HCT116 (cell line): Measurements from ENCODE around the gene CATSPER4. TPM values are rescaled to one million over a fixed set of nuclear protein-coding genes. Genes with fewer than 3 reads are reported as not detected.

Experiments
- ATAC-seq: fragments of 200-7000 bp; cut with Tn5 transposase; 2 replicates; pipeline ENCODE4 v1.9.1; 2020; ENCODE audit warnings: mild to moderate bottlenecking, moderate library complexity
- BruUV-seq: library from RNA; stranded (reverse); fragments of 400-500 nt; replicated peaks from 2 replicates; lab custom pipeline; 2021; lab: Mats Ljungman, UMichigan
- CTCF ChIA-PET: fragments of 300-600 bp; sonication (Branson Sonifier 250); formaldehyde crosslinking; loops from one replicate; lab custom pipeline; 2021; ENCODE audit warnings: antibody characterized with exemption; lab: Charles Lee
- POLR2A ChIA-PET: fragments of 300-600, 350-600 bp; sonication (Branson Sonifier 250); formaldehyde crosslinking; loops from one replicate; lab custom pipeline; 2021; ENCODE audit warnings: antibody characterized with exemption; lab: Charles Lee
- RAD21 ChIA-PET, 2 experiments: fragments of 300-600 bp; sonication (Branson Sonifier 250); formaldehyde crosslinking; loops; one replicate each; lab custom pipeline; 2023; ENCODE audit warnings: low total read pairs in 2 of 2; ENCODE audit not compliant: uncharacterized antibody in 2 of 2, unreplicated experiment in 2 of 2, low non-redundant PET in 1 of 2; lab: Charles Lee
- DNase-seq: peaks from one replicate; pipeline ENCODE4 v3.0.0-alpha.2; 2010; ENCODE audit warnings: low read depth, low spot score
- H2AFZ ChIP-seq: fragments of 200-600 bp; shearing (Covaris generic), sonication (generic); 2 replicates; pipeline ENCODE4 v1.6.1; 2017; ENCODE audit warnings: low read depth, mixed run types, mixed read lengths, antibody characterized with exemption, low read length; ENCODE audit not compliant: poor library complexity, severe bottlenecking
- H3K27ac ChIP-seq: 2 replicates; pipeline ENCODE4 v1.5.1; 2012; ENCODE audit warnings: low read depth, low read length
- H3K27me3 ChIP-seq: fragments of 200-600 bp; sonication (generic); 2 replicates; pipeline ENCODE4 v1.6.1; 2016; ENCODE audit warnings: mixed run types, low read length, mixed read lengths; ENCODE audit not compliant: insufficient read depth
- H3K36me3 ChIP-seq, 2 experiments: fragments of 200-500 bp in 1 of 2; fragments of 200-600 bp in 1 of 2; sonication (Bioruptor generic) in 1 of 2; sonication (generic) in 1 of 2; 2 replicates each; pipeline versions ENCODE4 v1.5.1 to v1.6.1; 2014 to 2016; ENCODE audit warnings: low read length in 2 of 2, inconsistent platforms in 1 of 2, mixed read lengths in 1 of 2, mixed run types in 1 of 2; ENCODE audit not compliant: insufficient read depth in 2 of 2, control insufficient read depth in 1 of 2
- H3K4me1 ChIP-seq, 2 experiments: fragments of 200-600 bp in 1 of 2; sonication (generic) in 1 of 2; 2 replicates each; pipeline versions ENCODE4 v1.5.1 to v1.6.1; 2012 to 2017; ENCODE audit warnings: low read length in 2 of 2, inconsistent platforms in 1 of 2, mild to moderate bottlenecking in 1 of 2, mixed read lengths in 1 of 2, mixed run types in 1 of 2, moderate library complexity in 1 of 2; ENCODE audit not compliant: insufficient read depth in 2 of 2, control insufficient read depth in 1 of 2
- H3K4me2 ChIP-seq: fragments of 200-600 bp; sonication (generic); 2 replicates; pipeline ENCODE4 v1.6.1; 2017; ENCODE audit warnings: mixed run types, low read length, mixed read lengths
- H3K4me3 ChIP-seq, 2 experiments: fragments of 200-600 bp in 1 of 2; sonication (generic) in 1 of 2; replicated peaks in 1 of 2; 2 replicates each; pipeline ENCODE4 v1.5.1; 2011 to 2016; ENCODE audit warnings: low read length in 2 of 2, control low read depth in 1 of 2, low read depth in 1 of 2, mild to moderate bottlenecking in 1 of 2, mixed read lengths in 1 of 2, mixed run types in 1 of 2
- H3K79me2 ChIP-seq: fragments of 200-600 bp; sonication (generic); 2 replicates; pipeline ENCODE4 v1.6.1; 2017; ENCODE audit warnings: mild to moderate bottlenecking, mixed run types, low read length, moderate library complexity, mixed read lengths; ENCODE audit not compliant: insufficient read depth
- H3K9ac ChIP-seq: fragments of 200-600 bp; sonication (generic); 2 replicates; pipeline ENCODE4 v1.6.1; 2016; ENCODE audit warnings: low read length, mixed read lengths
- H3K9me2 ChIP-seq: fragments of 200-600 bp; sonication (generic), shearing (Covaris generic); 2 replicates; pipeline ENCODE4 v1.6.1; 2017; ENCODE audit warnings: mixed run types, mild to moderate bottlenecking, moderate library complexity; ENCODE audit not compliant: insufficient read depth
- H3K9me3 ChIP-seq, 2 experiments: fragments of 200-500 bp in 1 of 2; fragments of 200-600 bp in 1 of 2; sonication (Bioruptor generic) in 1 of 2; sonication (generic) in 1 of 2; 2 replicates each; pipeline ENCODE4 v1.6.1; 2014 to 2017; ENCODE audit warnings: low read length in 2 of 2, mixed read lengths in 2 of 2, inconsistent platforms in 1 of 2, low read depth in 1 of 2, mild to moderate bottlenecking in 1 of 2, mixed run types in 1 of 2, moderate library complexity in 1 of 2; ENCODE audit not compliant: control insufficient read depth in 1 of 2, insufficient read depth in 1 of 2
- H4K20me1 ChIP-seq: fragments of 200-600 bp; sonication (generic), shearing (Covaris generic); 2 replicates; pipeline ENCODE4 v1.6.1; 2017; ENCODE audit warnings: mixed run types, mild to moderate bottlenecking, moderate library complexity; ENCODE audit not compliant: insufficient read depth
- EZH2phosphoT487 ChIP-seq: fragments of 200-600 bp; IDR thresholded peaks from 2 replicates; pipeline ENCODE4 v1.6.1; 2018; ENCODE audit warnings: antibody characterized with exemption, borderline replicate concordance
- RAD21 ChIP-seq: IDR thresholded peaks from 2 replicates; pipeline ENCODE4 v1.6.1; 2012; ENCODE audit warnings: low read depth, mild to moderate bottlenecking
- SP1 ChIP-seq: IDR thresholded peaks from 2 replicates; pipeline ENCODE4 v1.6.1; 2012; ENCODE audit warnings: low read depth
- TCF7L2 ChIP-seq: IDR thresholded peaks from 2 replicates; pipeline ENCODE4 v1.7.0; 2011; ENCODE audit warnings: borderline replicate concordance, inconsistent platforms; ENCODE audit not compliant: insufficient read depth, insufficient read length; ENCODE audit errors: extremely low read depth
- ZFX ChIP-seq: fragments of 450-650 bp; IDR thresholded peaks from 2 replicates; pipeline ENCODE4 v1.6.1; 2017
- intact Hi-C: fragments of 100-400 bp; cut with micrococcal nuclease; formaldehyde crosslinking; loops from 2 replicates; pipeline ENCODE4 v1.10.0; 2022
- total RNA-seq: library from RNA; stranded (reverse); gene quantifications from one replicate; pipeline ENCODE4 v1.2.1, GENCODE V29; 2021; ENCODE audit not compliant: unreplicated experiment
- TF ChIP-seq, protein P1 (sequence below), 3 experiments: fragments of 200-600 bp in 1 of 3; sonication (generic) in 1 of 3; IDR thresholded peaks in 2 of 3; conservative IDR thresholded peaks in 1 of 3; 2 replicates each; pipeline ENCODE4 v1.5.1; 2012 to 2017; ENCODE audit warnings: low read depth in 2 of 3, low read length in 2 of 3, antibody characterized with exemption in 1 of 3, borderline replicate concordance in 1 of 3, control low read depth in 1 of 3, mild to moderate bottlenecking in 1 of 3, mixed read lengths in 1 of 3, mixed run types in 1 of 3, moderate library complexity in 1 of 3; ENCODE audit not compliant: insufficient read depth in 1 of 3

CATSPER4 gene
- total RNA-seq, 1 experiment from 2014 or later: not detected

DNA sequence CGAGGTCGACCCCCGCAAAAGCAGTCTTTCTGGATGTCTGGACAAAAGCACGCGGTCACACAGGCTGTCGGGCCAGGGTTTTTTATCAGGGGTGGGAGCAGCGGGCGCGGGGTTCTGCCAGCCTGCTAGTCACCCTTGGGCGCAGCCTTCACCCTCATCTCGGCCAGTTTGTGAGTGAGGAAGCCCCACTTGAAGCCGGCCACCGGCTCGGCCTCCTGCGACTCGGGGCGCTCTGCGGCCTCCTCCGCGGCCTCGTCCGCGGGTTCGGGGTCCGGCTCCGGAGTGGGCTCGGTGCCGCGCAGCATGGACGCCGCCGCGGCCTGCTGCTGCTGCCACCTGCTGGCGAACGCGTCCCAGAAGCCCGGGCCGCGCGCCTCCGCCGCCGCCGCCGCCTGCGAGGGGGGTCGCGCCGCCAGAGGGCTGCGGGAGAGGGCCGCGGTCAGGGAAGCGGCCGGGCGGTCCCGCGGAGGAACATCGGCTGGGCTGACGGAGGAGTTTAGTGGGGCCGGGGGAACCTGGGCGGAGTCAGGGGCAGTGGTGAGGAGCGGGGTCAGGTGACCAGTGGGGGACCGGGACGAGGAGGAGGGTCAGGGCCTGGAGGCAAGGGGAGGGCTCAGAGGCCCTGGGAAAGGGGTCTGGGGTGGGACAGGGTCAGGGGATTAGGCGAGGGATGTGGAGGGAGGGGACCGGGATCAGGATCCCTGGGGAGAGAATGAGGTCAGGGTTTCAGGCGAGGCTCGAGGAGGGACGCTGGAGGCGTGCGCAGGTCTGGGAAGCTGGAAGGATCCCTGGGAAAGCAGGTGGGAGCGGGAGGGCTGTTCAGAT lies 26.2 kb upstream of the CATSPER4 start:
- POLR2A ChIA-PET: no interaction called here
- Histone ChIP-seq H3K36me3 (no peaks in the 10 kb centered on the region), H3K9ac (peak overlapping the region; percentile 60), H2AFZ (peak overlapping the region; percentile 85), H3K4me2 (peak overlapping the region; percentile 90), H3K79me2 (no peaks in the 10 kb centered on the region), H4K20me1 (no peaks in the 10 kb centered on the region), H3K9me2 (no peaks in the 10 kb centered on the region), H3K27ac (peak overlapping the region; percentile 31; the same call in 1 of the 2 replicates), H3K9me3 (no peaks in the 10 kb centered on the region), H3K4me1 (peaks cover 11 to 38% of the 10 kb centered on the region in 2 experiments), H3K27me3 (no peaks in the 10 kb centered on the region), H3K4me3 (peak overlapping the region; percentile 37 to 54)
- TF ChIP-seq RAD21 (no peak), EZH2phosphoT487 (no peak), SP1 (no peak), ZFX (peak; percentile 40; the same call in 1 of the 2 replicates), TCF7L2 (no peak)
- TF ChIP-seq, protein P1, sequence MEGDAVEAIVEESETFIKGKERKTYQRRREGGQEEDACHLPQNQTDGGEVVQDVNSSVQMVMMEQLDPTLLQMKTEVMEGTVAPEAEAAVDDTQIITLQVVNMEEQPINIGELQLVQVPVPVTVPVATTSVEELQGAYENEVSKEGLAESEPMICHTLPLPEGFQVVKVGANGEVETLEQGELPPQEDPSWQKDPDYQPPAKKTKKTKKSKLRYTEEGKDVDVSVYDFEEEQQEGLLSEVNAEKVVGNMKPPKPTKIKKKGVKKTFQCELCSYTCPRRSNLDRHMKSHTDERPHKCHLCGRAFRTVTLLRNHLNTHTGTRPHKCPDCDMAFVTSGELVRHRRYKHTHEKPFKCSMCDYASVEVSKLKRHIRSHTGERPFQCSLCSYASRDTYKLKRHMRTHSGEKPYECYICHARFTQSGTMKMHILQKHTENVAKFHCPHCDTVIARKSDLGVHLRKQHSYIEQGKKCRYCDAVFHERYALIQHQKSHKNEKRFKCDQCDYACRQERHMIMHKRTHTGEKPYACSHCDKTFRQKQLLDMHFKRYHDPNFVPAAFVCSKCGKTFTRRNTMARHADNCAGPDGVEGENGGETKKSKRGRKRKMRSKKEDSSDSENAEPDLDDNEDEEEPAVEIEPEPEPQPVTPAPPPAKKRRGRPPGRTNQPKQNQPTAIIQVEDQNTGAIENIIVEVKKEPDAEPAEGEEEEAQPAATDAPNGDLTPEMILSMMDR (IDR thresholded peaks at IDR 0.05 in 2 of 3, conservative IDR thresholded peaks at IDR 0.05 in 1 of 3; ENCODE audit: borderline replicate concordance in 1 of 3, insufficient read depth in 1 of 3, low read depth in 2 of 3, low read length in 2 of 3): peak in 2 of 3 experiments; percentile 43 to 61; a peak in 4 of 6 replicates
- RAD21 ChIA-PET: no interaction called here
- no peak for DNase-seq
- intact Hi-C loops: no loop called here
- peak; percentile 79 for ATAC-seq
- CTCF ChIA-PET: interaction anchor here (0.9 to 1.3 kb wide), 3 partner anchors 13 to 129 kb away, joined by 3 to 7 read pairs (median 3); partner anchors contain the start of gene CNKSR1
- no TSS peak for BruUV-seq
